HepG2 (cell line): ENCODE measurements around the gene KANSL1. TPM values are rescaled to one million over a fixed set of nuclear protein-coding genes. Genes with fewer than 3 reads are reported as not detected.

ENCODE experiments used
- ATAC-seq: fragments of 200-7000 bp; cut with Tn5 transposase; 3 replicates; pipeline ENCODE4 v1.9.1; 2020; ENCODE audit warnings: mild to moderate bottlenecking, moderate library complexity
- BruUV-seq: library from RNA; stranded (reverse); fragments of 400-500 nt; replicated peaks from 2 replicates; lab custom pipeline; 2021; lab: Mats Ljungman, UMichigan
- CTCF ChIA-PET: fragments of 300-600 bp; formaldehyde crosslinking; extraction: SDS; loops from one replicate; lab custom pipeline; 2021; ENCODE audit warnings: low total read pairs, inconsistent platforms, low intra/inter-chr PET ratio; lab: Yijun Ruan, JAX
- POLR2A ChIA-PET: fragments of 350-600 bp; sonication (Branson Sonifier 250); formaldehyde crosslinking; loops from one replicate; lab custom pipeline; 2020; ENCODE audit warnings: antibody characterized with exemption, inconsistent platforms; lab: Yijun Ruan, JAX
- DNase-seq: peaks from one replicate; pipeline ENCODE4 v3.0.0-alpha.2; 2015; ENCODE audit warnings: low spot score
- FAIRE-seq: peaks from 3 replicates; lab custom pipeline; 2011; peaks lifted over from hg19 to GRCh38; lab: Jason Lieb, UNC
- H2AFZ ChIP-seq: one replicate; pipeline ENCODE4 v1.6.1; 2011; ENCODE audit warnings: low read length, inconsistent platforms
- H3K27ac ChIP-seq: fragments of 300-600 bp; 3 replicates; pipeline ENCODE4 v1.8.0; 2011; ENCODE audit warnings: mixed run types, mild to moderate bottlenecking, mixed read lengths, low read length, inconsistent platforms; ENCODE audit not compliant: insufficient read depth; ENCODE audit errors: extremely low read length
- H3K27me3 ChIP-seq, 2 experiments: fragments of 200-600 bp in 1 of 2; 2 replicates in 1 of 2; 3 replicates in 1 of 2; pipeline versions ENCODE4 v1.6.0 to v1.8.0; 2011; ENCODE audit warnings: low read length in 2 of 2, mild to moderate bottlenecking in 2 of 2, moderate library complexity in 2 of 2, inconsistent platforms in 1 of 2; ENCODE audit not compliant: insufficient read depth in 2 of 2, control insufficient read depth in 1 of 2
- H3K36me3 ChIP-seq, 2 experiments: fragments of 200-600 bp in 1 of 2; replicated peaks in 1 of 2; 2 replicates in 1 of 2; 3 replicates in 1 of 2; pipeline versions ENCODE4 v1.5.1 to v1.8.0; 2011; ENCODE audit warnings: low read length in 2 of 2, inconsistent platforms in 1 of 2; ENCODE audit not compliant: insufficient read depth in 2 of 2, control insufficient read depth in 1 of 2
- H3K4me1 ChIP-seq: 2 replicates; pipeline ENCODE4 v1.5.1; 2012; ENCODE audit warnings: low read length, inconsistent platforms; ENCODE audit not compliant: insufficient read depth
- H3K4me2 ChIP-seq: 2 replicates; pipeline ENCODE4 v1.6.0; 2011; ENCODE audit warnings: low read depth, low read length, inconsistent platforms
- H3K4me3 ChIP-seq, 3 experiments: fragments of 200-600 bp in 1 of 3; sonication (generic), shearing (Covaris generic) in 1 of 3; replicated peaks in 1 of 3; 2 replicates each; pipeline ENCODE4 v1.5.1; 2011 to 2016; ENCODE audit warnings: low read length in 3 of 3, inconsistent platforms in 2 of 3, low read depth in 2 of 3, mild to moderate bottlenecking in 2 of 3, control low read depth in 1 of 3, mixed read lengths in 1 of 3; ENCODE audit not compliant: insufficient read depth in 1 of 3
- H3K79me2 ChIP-seq: one replicate; pipeline ENCODE4 v1.6.1; 2011; ENCODE audit warnings: low read length, inconsistent platforms; ENCODE audit not compliant: insufficient read depth
- H3K9ac ChIP-seq: 2 replicates; pipeline ENCODE4 v1.6.0; 2011; ENCODE audit warnings: mild to moderate bottlenecking, low read depth, low read length, inconsistent platforms; ENCODE audit not compliant: insufficient read depth
- H3K9me3 ChIP-seq: 2 replicates; pipeline ENCODE4 v1.5.1; 2012; ENCODE audit warnings: mild to moderate bottlenecking, low read length
- H4K20me1 ChIP-seq: 2 replicates; pipeline ENCODE4 v1.6.0; 2011; ENCODE audit warnings: inconsistent platforms, mild to moderate bottlenecking, low read length, moderate library complexity; ENCODE audit not compliant: insufficient read depth
- MAFF ChIP-seq: IDR thresholded peaks from 2 replicates; pipeline ENCODE4 v1.6.1; 2011; ENCODE audit warnings: low read depth, low read length, improper control_type of control experiment
- ZNF577 ChIP-seq: sonication (generic); formaldehyde crosslinking; IDR thresholded peaks from 2 replicates; pipeline ENCODE4 v1.4.0; 2020; ENCODE audit warnings: mild to moderate bottlenecking, low read depth, missing genetic modification reagents, borderline replicate concordance
- ZNF652 ChIP-seq: IDR thresholded peaks from 2 replicates; pipeline ENCODE4 v1.6.1; 2016; ENCODE audit warnings: low read depth, borderline replicate concordance
- WGBS: methylation state at CpG from one replicate; pipeline ENCODE4 v1.1.6; 2017; ENCODE audit warnings: low lambda C conversion rate; 5-methylcytosine and 5-hydroxymethylcytosine counted together
- in situ Hi-C: cut with HindIII; loops from 2 replicates; pipeline ENCODE4 v1.10.0; 2017; ENCODE audit warnings: low pct_unique_long_range_greater_than_20kb; ENCODE audit not compliant: extremely low pct_ligation_motif_present
- intact Hi-C: fragments of 100-400 bp; cut with micrococcal nuclease; formaldehyde crosslinking; loops from one replicate; pipeline ENCODE4 v1.10.0; 2022; ENCODE audit not compliant: unreplicated experiment
- polyA plus RNA-seq, 8 experiments: library from polyadenylated mRNA; depleted of rRNA in 3 of 8; stranded (reverse) in 7 of 8; unstranded in 1 of 8; fragments of >200 nt; fragmentation: Illumina TruSeq in 4 of 8; extraction: Trizol in 4 of 8; gene quantifications; 2 replicates each; pipeline versions ENCODE4 v1.2.1 to v1.2.3, GENCODE V29; 2011 to 2016; ENCODE audit warnings: low read depth in 4 of 8, missing spikeins in 1 of 8, mixed read lengths in 1 of 8; ENCODE audit not compliant: insufficient read depth in 1 of 8
- total RNA-seq, 5 experiments: library from RNA; depleted of rRNA; stranded (reverse); fragments of >200 nt; fragmentation: Illumina TruSeq; extraction: Trizol; gene quantifications; 2 replicates each; pipeline ENCODE4 v1.2.3, GENCODE V29; 2016; ENCODE audit warnings: low read depth in 1 of 5
- TF ChIP-seq, protein P1 (sequence below): sonication (generic); formaldehyde crosslinking; IDR thresholded peaks from 2 replicates; pipeline ENCODE4 v1.5.1; 2020; ENCODE audit warnings: mild to moderate bottlenecking, missing genetic modification reagents
- TF ChIP-seq, protein P2 (sequence below): sonication (generic); formaldehyde crosslinking; IDR thresholded peaks from 2 replicates; pipeline ENCODE4 v1.5.1; 2020; ENCODE audit warnings: missing genetic modification reagents, mild to moderate bottlenecking, borderline replicate concordance
- TF ChIP-seq, protein P3 (sequence below): sonication (generic); formaldehyde crosslinking; IDR thresholded peaks from 2 replicates; pipeline ENCODE4 v1.9.0; 2021; ENCODE audit warnings: missing genetic modification reagents, borderline replicate concordance
- TF ChIP-seq, protein P4 (sequence below): sonication (generic); formaldehyde crosslinking; IDR thresholded peaks from one replicate; pipeline ENCODE4 v1.5.1; 2020; ENCODE audit warnings: mild to moderate bottlenecking, missing genetic modification reagents; ENCODE audit errors: not compliant biosample characterization

KANSL1 gene
- total and polyA plus RNA-seq, 2 of the 13 experiments (the other 11 are each of a cell fraction or from before 2014, with no cell fraction given) = 24.0 to 59.6 TPM

DNA sequence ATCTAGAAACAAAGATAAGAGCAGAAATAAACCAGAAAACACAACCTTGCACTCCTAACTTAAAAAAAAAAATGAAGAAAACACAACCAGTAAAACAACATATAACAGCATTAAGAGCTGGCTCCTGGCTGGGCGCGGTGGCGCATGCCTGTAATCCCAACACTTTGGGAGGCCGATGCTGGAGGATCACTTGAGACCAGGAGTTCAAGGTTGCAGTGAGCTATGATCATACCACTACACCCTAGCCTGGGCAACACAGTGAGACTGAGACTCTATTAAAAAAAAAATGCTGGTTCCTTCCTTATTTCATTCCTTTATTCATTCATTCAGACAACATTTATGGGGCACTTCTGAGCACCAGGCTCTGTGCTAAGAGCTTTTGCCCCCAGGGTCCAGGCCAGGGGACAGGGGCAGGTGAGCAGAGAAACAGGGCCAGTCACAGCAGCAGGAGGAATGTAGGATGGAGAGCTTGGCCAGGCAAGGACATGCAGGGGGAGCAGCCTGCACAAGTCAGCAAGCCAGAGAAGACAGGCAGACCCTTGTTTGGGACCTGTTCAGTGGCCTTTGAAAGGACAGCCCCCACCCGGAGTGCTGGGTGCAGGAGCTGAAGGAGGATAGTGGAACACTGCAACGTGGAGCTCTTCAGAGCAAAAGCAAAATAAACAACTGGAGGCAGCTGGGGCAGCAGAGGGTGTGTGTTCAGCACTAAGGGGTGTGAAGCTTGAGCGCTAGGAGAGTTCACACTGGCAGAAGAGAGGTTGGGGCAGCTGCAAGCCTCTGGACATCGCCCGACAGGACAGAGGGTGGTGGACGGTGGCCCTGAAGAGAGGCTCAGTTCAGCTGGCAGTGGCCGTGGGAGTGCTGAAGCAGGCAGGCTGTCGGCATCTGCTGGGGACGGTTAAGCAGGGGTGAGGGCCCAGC, 191.6 kb downstream of the KANSL1 start:
- Histone ChIP-seq H3K4me2 (peak overlapping the region; percentile 92), H3K9me3 (no peaks in the 10 kb centered on the region), H3K36me3 (no peaks in the 10 kb centered on the region), H3K27me3 (0 out of 5 replicates have a peak, but pooled peaks cover 0 to 1% of the 10 kb centered on the region in 2 experiments), H4K20me1 (no peaks in the 10 kb centered on the region), H2AFZ (no peak overlapping the region), H3K9ac (no peak overlapping the region), H3K4me3 (peak overlapping the region; percentile 13 to 67 (median 39); a peak in 5 of 6 replicates), H3K27ac (no peak overlapping the region), H3K4me1 (peaks cover 43% of the 10 kb centered on the region), H3K79me2 (no peaks in the 10 kb centered on the region)
- no TSS peak for BruUV-seq
- DNase-seq (peak; percentile 28), FAIRE-seq (peak; percentile 21), ATAC-seq (peak; percentile 51)
- ChIA-PET CTCF (interaction anchor here (1.2 to 4.3 kb wide), 4 partner anchors 42 to 211 kb away, joined by 4 to 37 read pairs (median 10); no protein-coding TSS in a partner anchor), POLR2A (interaction anchor here (0.8 to 0.9 kb wide), 2 partner anchors 191 to 211 kb away, joined by 3 to 4 read pairs; partner anchors contain the start of gene KANSL1)
- in situ Hi-C loops = loop anchor here (5.0 to 25.0 kb wide), 3 partner anchors 41 to 836 kb away; no protein-coding TSS in a partner anchor
- WGBS = 24% methylated on average over 13 of the region's 13 CpGs
- intact Hi-C loops = loop anchor here (1.0 to 5.0 kb wide), 3 partner anchors 43 to 286 kb away; no protein-coding TSS in a partner anchor
- TF ChIP-seq, protein P1, sequence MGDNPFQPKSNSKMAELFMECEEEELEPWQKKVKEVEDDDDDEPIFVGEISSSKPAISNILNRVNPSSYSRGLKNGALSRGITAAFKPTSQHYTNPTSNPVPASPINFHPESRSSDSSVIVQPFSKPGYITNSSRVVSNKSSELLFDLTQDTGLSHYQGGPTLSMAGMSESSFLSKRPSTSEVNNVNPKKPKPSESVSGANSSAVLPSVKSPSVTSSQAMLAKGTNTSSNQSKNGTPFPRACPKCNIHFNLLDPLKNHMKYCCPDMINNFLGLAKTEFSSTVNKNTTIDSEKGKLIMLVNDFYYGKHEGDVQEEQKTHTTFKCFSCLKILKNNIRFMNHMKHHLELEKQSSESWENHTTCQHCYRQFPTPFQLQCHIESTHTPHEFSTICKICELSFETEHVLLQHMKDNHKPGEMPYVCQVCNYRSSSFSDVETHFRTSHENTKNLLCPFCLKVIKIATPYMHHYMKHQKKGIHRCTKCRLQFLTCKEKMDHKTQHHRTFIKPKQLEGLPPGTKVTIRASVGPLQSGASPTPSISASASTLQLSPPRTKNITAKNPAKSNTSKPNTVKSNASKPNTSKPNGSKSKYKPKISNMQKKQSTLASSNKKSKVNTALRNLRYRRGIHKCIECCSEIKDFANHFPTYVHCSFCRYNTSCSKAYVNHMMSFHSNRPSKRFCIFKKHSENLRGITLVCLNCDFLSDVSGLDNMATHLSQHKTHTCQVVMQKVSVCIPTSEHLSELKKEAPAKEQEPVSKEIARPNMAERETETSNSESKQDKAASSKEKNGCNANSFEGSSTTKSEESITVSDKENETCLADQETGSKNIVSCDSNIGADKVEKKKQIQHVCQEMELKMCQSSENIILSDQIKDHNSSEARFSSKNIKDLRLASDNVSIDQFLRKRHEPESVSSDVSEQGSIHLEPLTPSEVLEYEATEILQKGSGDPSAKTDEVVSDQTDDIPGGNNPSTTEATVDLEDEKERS (CRISPR knock-in tag) = no peak
- TF ChIP-seq, protein P2, sequence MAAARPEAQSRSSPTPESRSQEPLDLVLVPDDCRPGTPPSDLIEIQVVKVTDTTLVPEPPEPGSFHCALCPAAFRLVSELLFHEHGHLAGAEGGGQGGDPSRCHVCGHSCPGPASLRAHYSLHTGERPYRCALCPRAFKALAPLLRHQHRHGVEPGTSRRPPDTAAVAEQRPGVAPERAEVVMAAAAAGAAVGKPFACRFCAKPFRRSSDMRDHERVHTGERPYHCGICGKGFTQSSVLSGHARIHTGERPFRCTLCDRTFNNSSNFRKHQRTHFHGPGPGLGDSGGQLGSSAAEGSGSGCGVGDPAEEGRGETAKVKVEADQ = no peak
- TF ChIP-seq, protein P3, sequence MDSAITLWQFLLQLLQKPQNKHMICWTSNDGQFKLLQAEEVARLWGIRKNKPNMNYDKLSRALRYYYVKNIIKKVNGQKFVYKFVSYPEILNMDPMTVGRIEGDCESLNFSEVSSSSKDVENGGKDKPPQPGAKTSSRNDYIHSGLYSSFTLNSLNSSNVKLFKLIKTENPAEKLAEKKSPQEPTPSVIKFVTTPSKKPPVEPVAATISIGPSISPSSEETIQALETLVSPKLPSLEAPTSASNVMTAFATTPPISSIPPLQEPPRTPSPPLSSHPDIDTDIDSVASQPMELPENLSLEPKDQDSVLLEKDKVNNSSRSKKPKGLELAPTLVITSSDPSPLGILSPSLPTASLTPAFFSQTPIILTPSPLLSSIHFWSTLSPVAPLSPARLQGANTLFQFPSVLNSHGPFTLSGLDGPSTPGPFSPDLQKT (CRISPR knock-in tag) = no peak
- no peak for TF ChIP-seq ZNF652 (CRISPR knock-in tag)
- TF ChIP-seq MAFF = no peak
- TF ChIP-seq, protein P4, sequence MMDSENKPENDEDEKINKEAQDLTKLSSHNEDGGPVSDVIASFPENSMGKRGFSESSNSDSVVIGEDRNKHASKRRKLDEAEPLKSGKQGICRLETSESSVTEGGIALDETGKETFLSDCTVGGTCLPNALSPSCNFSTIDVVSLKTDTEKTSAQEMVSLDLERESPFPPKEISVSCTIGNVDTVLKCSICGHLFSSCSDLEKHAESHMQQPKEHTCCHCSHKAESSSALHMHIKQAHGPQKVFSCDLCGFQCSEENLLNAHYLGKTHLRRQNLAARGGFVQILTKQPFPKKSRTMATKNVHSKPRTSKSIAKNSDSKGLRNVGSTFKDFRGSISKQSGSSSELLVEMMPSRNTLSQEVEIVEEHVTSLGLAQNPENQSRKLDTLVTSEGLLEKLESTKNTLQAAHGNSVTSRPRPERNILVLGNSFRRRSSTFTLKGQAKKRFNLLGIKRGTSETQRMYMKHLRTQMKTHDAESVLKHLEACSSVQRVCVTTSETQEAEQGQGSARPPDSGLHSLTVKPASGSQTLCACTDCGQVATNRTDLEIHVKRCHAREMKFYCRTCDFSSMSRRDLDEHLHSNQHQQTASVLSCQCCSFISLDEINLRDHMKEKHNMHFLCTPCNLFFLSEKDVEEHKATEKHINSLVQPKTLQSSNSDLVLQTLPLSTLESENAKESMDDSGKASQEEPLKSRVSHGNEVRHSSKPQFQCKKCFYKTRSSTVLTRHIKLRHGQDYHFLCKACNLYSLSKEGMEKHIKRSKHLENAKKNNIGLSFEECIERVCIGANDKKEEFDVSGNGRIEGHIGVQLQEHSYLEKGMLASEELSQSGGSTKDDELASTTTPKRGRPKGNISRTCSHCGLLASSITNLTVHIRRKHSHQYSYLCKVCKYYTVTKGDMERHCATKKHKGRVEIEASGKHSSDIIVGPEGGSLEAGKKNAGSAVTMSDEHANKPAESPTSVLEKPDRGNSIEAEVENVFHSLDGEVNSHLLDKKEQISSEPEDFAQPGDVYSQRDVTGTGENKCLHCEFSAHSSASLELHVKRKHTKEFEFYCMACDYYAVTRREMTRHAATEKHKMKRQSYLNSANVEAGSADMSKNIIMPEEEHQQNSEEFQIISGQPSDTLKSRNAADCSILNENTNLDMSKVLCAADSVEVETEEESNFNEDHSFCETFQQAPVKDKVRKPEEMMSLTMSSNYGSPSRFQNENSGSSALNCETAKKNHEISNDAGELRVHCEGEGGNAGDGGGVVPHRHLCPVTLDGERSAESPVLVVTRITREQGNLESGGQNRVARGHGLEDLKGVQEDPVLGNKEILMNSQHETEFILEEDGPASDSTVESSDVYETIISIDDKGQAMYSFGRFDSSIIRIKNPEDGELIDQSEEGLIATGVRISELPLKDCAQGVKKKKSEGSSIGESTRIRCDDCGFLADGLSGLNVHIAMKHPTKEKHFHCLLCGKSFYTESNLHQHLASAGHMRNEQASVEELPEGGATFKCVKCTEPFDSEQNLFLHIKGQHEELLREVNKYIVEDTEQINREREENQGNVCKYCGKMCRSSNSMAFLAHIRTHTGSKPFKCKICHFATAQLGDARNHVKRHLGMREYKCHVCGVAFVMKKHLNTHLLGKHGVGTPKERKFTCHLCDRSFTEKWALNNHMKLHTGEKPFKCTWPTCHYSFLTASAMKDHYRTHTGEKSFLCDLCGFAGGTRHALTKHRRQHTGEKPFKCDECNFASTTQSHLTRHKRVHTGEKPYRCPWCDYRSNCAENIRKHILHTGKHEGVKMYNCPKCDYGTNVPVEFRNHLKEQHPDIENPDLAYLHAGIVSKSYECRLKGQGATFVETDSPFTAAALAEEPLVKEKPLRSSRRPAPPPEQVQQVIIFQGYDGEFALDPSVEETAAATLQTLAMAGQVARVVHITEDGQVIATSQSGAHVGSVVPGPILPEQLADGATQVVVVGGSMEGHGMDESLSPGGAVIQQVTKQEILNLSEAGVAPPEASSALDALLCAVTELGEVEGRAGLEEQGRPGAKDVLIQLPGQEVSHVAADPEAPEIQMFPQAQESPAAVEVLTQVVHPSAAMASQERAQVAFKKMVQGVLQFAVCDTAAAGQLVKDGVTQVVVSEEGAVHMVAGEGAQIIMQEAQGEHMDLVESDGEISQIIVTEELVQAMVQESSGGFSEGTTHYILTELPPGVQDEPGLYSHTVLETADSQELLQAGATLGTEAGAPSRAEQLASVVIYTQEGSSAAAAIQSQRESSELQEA (CRISPR knock-in tag) = no peak
- TF ChIP-seq ZNF577 (CRISPR knock-in tag) = no peak
